ENCODE results near the gene SHISA6. TPM values are rescaled to one million over a fixed set of nuclear protein-coding genes. Genes with fewer than 3 reads are reported as not detected.

SHISA6 gene
- total RNA-seq, 1 experiment from 2014 or later, result 21.1 TPM

GRCh38 chr17:11404431-11405276 is 163.6 kb downstream of the SHISA6 start:
- H3K4me3 Mint-ChIP-seq (ENCODE audit: unreplicated experiment), result no peak overlapping the region
- Histone ChIP-seq H3K4me3 (ENCODE audit: low read depth, low read length) (no peak overlapping the region), H3K4me1 (no peaks in the 10 kb centered on the region), H3K27me3 (replicated peaks; ENCODE audit: control insufficient read depth, insufficient read depth, low read length) (no peaks in the 10 kb centered on the region), H3K36me3 (ENCODE audit: control insufficient read depth, insufficient read depth, low read length) (no peaks in the 10 kb centered on the region), H3K9me3 (no peaks in the 10 kb centered on the region)
- intact Hi-C loops (cut with micrococcal nuclease; ENCODE audit: unreplicated experiment), result no loop called here
- TF ChIP-seq CTCF (IDR thresholded peaks at IDR 0.05; ENCODE audit: insufficient read depth in 1 of 2, low read depth in 1 of 2, low read length in 1 of 2, severe bottlenecking in 1 of 2, unreplicated experiment in 1 of 2), result no peak
- no peaks in the 10 kb centered on the region for H3K9me3 Mint-ChIP-seq (ENCODE audit: unreplicated experiment)
- H3K27me3 Mint-ChIP-seq (ENCODE audit: insufficient read depth, unreplicated experiment), result no peaks in the 10 kb centered on the region
- POLR2A ChIA-PET, result no interaction called here
- H3K4me1 Mint-ChIP-seq (ENCODE audit: low read depth, unreplicated experiment), result no peaks in the 10 kb centered on the region
- CTCF ChIA-PET, result no interaction called here
- no peaks in the 10 kb centered on the region for H3K36me3 Mint-ChIP-seq (ENCODE audit: insufficient read depth, unreplicated experiment)
- H3K27ac Mint-ChIP-seq (ENCODE audit: unreplicated experiment), result no peak overlapping the region
- BruUV-seq (replicated peaks), result no TSS peak
- no peak for DNase-seq

GRCh38 chr17:11406716-11407115 is 165.7 kb downstream of the SHISA6 start:
- Mint-ChIP-seq H3K36me3 (ENCODE audit: insufficient read depth, unreplicated experiment) (no peaks in the 10 kb centered on the region), H3K27ac (ENCODE audit: unreplicated experiment) (no peak overlapping the region), H3K4me1 (ENCODE audit: low read depth, unreplicated experiment) (no peaks in the 10 kb centered on the region), H3K9me3 (ENCODE audit: unreplicated experiment) (no peaks in the 10 kb centered on the region), H3K27me3 (ENCODE audit: insufficient read depth, unreplicated experiment) (no peaks in the 10 kb centered on the region), H3K4me3 (ENCODE audit: unreplicated experiment) (no peak overlapping the region)
- no peak for DNase-seq
- ChIA-PET CTCF (no interaction called here), POLR2A (no interaction called here)
- no peak for TF ChIP-seq CTCF (IDR thresholded peaks at IDR 0.05; ENCODE audit: insufficient read depth in 1 of 2, low read depth in 1 of 2, low read length in 1 of 2, severe bottlenecking in 1 of 2, unreplicated experiment in 1 of 2)
- Histone ChIP-seq H3K36me3 (ENCODE audit: control insufficient read depth, insufficient read depth, low read length) (no peaks in the 10 kb centered on the region), H3K4me1 (no peaks in the 10 kb centered on the region), H3K9me3 (no peaks in the 10 kb centered on the region), H3K27me3 (replicated peaks; ENCODE audit: control insufficient read depth, insufficient read depth, low read length) (no peaks in the 10 kb centered on the region), H3K4me3 (ENCODE audit: low read depth, low read length) (no peak overlapping the region)
- intact Hi-C loops (cut with micrococcal nuclease; ENCODE audit: unreplicated experiment), result no loop called here
- no TSS peak for BruUV-seq (replicated peaks)

- Mint-ChIP-seq H3K4me3 (ENCODE audit: unreplicated experiment) (no peak overlapping the region), H3K27ac (ENCODE audit: unreplicated experiment) (no peak overlapping the region), H3K36me3 (ENCODE audit: insufficient read depth, unreplicated experiment) (no peaks in the 10 kb centered on the region), H3K4me1 (ENCODE audit: low read depth, unreplicated experiment) (no peaks in the 10 kb centered on the region), H3K9me3 (ENCODE audit: unreplicated experiment) (no peaks in the 10 kb centered on the region), H3K27me3 (ENCODE audit: insufficient read depth, unreplicated experiment) (no peaks in the 10 kb centered on the region)
- ChIA-PET POLR2A (no interaction called here), CTCF (no interaction called here)
- intact Hi-C loops (cut with micrococcal nuclease; ENCODE audit: unreplicated experiment), result loop anchor here (10.0 kb wide), 1 partner anchor 58 kb away; no protein-coding TSS in a partner anchor
- no peak for TF ChIP-seq CTCF (IDR thresholded peaks at IDR 0.05; ENCODE audit: insufficient read depth in 1 of 2, low read depth in 1 of 2, low read length in 1 of 2, severe bottlenecking in 1 of 2, unreplicated experiment in 1 of 2)
- Histone ChIP-seq H3K4me1 (no peaks in the 10 kb centered on the region), H3K36me3 (ENCODE audit: control insufficient read depth, insufficient read depth, low read length) (no peaks in the 10 kb centered on the region), H3K4me3 (ENCODE audit: low read depth, low read length) (no peak overlapping the region), H3K27me3 (replicated peaks; ENCODE audit: control insufficient read depth, insufficient read depth, low read length) (no peaks in the 10 kb centered on the region), H3K9me3 (no peaks in the 10 kb centered on the region)
- no TSS peak for BruUV-seq (replicated peaks)
- DNase-seq, result no peak
Measured at GRCh38 chr17:11412654-11413053, 171.6 kb downstream of the SHISA6 start.
